GM23338 (cell line): ENCODE measurements around the gene AQP1. TPM values are rescaled to one million over a fixed set of nuclear protein-coding genes. Genes with fewer than 3 reads are reported as not detected.

Experiments used
- ATAC-seq: fragments of 200-7000 bp; cut with Tn5 transposase; 3 replicates; pipeline ENCODE4 v1.9.1; 2020
- DNase-seq: peaks from one replicate; pipeline ENCODE4 v3.0.0-alpha.2; 2015; ENCODE audit warnings: low spot score
- H2AFZ ChIP-seq: fragments of 200-600 bp; sonication (generic); 2 replicates; pipeline ENCODE4 v1.8.0; 2016; ENCODE audit warnings: antibody characterized with exemption, mild to moderate bottlenecking, moderate library complexity
- H3F3A ChIP-seq: fragments of 200-600 bp; sonication (generic); replicated peaks from 2 replicates; pipeline ENCODE4 v1.8.0; 2017; ENCODE audit warnings: antibody characterized with exemption, mixed run types, low read depth
- H3K27ac ChIP-seq: fragments of 200-600 bp; sonication (generic); 2 replicates; pipeline ENCODE4 v1.6.1; 2016; ENCODE audit warnings: low read depth
- H3K27me3 ChIP-seq: fragments of 200-600 bp; sonication (generic); 2 replicates; pipeline ENCODE4 v1.8.0; 2016; ENCODE audit warnings: mild to moderate bottlenecking, mixed run types, moderate library complexity; ENCODE audit not compliant: insufficient read depth
- H3K36me3 ChIP-seq: fragments of 200-600 bp; sonication (generic); 2 replicates; pipeline ENCODE4 v1.8.0; 2016; ENCODE audit warnings: mild to moderate bottlenecking; ENCODE audit not compliant: insufficient read depth
- H3K4me1 ChIP-seq: fragments of 200-600 bp; sonication (generic); 2 replicates; pipeline ENCODE4 v1.8.0; 2016; ENCODE audit warnings: mild to moderate bottlenecking, moderate library complexity; ENCODE audit not compliant: insufficient read depth
- H3K4me2 ChIP-seq: fragments of 200-600 bp; sonication (generic); 2 replicates; pipeline ENCODE4 v1.7.1; 2017; ENCODE audit warnings: mixed run types
- H3K4me3 ChIP-seq: fragments of 200-600 bp; sonication (generic); 2 replicates; pipeline ENCODE4 v1.6.1; 2016; ENCODE audit warnings: mixed run types
- H3K79me2 ChIP-seq: fragments of 200-600 bp; sonication (generic); replicated peaks from 2 replicates; pipeline ENCODE4 v1.8.0; 2017; ENCODE audit warnings: mild to moderate bottlenecking; ENCODE audit not compliant: insufficient read depth
- H3K9me2 ChIP-seq: fragments of 200-600 bp; sonication (generic); 2 replicates; pipeline ENCODE4 v1.8.0; 2017; ENCODE audit not compliant: insufficient read depth
- H4K20me1 ChIP-seq: fragments of 200-600 bp; sonication (generic); replicated peaks from 2 replicates; pipeline ENCODE4 v1.8.0; 2017; ENCODE audit warnings: mild to moderate bottlenecking; ENCODE audit not compliant: insufficient read depth
- H3K27ac Mint-ChIP-seq: 2 replicates; pipeline ENCODE4 v1.8.0; 2020; ENCODE audit warnings: inconsistent platforms, mild to moderate bottlenecking, moderate library complexity, mixed read lengths
- H3K27me3 Mint-ChIP-seq: 3 replicates; pipeline ENCODE4 v1.8.0; 2022; ENCODE audit warnings: low read depth, mild to moderate bottlenecking, moderate library complexity, mixed read lengths, inconsistent platforms; ENCODE audit not compliant: insufficient read depth, poor library complexity
- H3K36me3 Mint-ChIP-seq: 3 replicates; pipeline ENCODE4 v1.8.0; 2021; ENCODE audit warnings: low read depth, mild to moderate bottlenecking, inconsistent platforms, moderate library complexity, mixed read lengths
- H3K4me1 Mint-ChIP-seq: 3 replicates; pipeline ENCODE4 v1.8.0; 2020; ENCODE audit warnings: mild to moderate bottlenecking, inconsistent platforms, mixed read lengths
- H3K4me3 Mint-ChIP-seq: 3 replicates; pipeline ENCODE4 v1.8.0; 2021; ENCODE audit warnings: moderate library complexity, mild to moderate bottlenecking, inconsistent platforms, mixed read lengths
- H3K9me3 Mint-ChIP-seq: 3 replicates; pipeline ENCODE4 v1.8.0; 2020; ENCODE audit warnings: moderate library complexity, mild to moderate bottlenecking, inconsistent platforms, mixed read lengths
- CREB1 ChIP-seq: fragments of 250-450 bp; sonication (Bioruptor Pico); IDR thresholded peaks from 2 replicates; pipeline ENCODE4 v1.5.0; 2020; ENCODE audit warnings: low read depth, mild to moderate bottlenecking, moderate library complexity
- EZH2 ChIP-seq: fragments of 200-600 bp; sonication (generic); IDR thresholded peaks from one replicate; pipeline ENCODE4 v1.8.0; 2017; ENCODE audit warnings: antibody characterized with exemption, mild to moderate bottlenecking, low read depth; ENCODE audit not compliant: unreplicated experiment
- EZH2phosphoT487 ChIP-seq: fragments of 200-600 bp; sonication (generic); IDR thresholded peaks from one replicate; pipeline ENCODE4 v1.8.1; 2018; ENCODE audit warnings: antibody characterized with exemption; ENCODE audit not compliant: unreplicated experiment
- JUNB ChIP-seq: IDR thresholded peaks from one replicate; pipeline ENCODE4 v1.6.1; 2016; ENCODE audit warnings: antibody characterized with exemption; ENCODE audit not compliant: unreplicated experiment
- STAT1 ChIP-seq: IDR thresholded peaks from one replicate; pipeline ENCODE4 v1.6.1; 2016; ENCODE audit warnings: antibody characterized with exemption; ENCODE audit not compliant: unreplicated experiment
- ZNF114 ChIP-seq: fragments of 250-450 bp; sonication (Bioruptor Pico); IDR thresholded peaks from 2 replicates; pipeline ENCODE4 v1.5.0; 2020; ENCODE audit warnings: mild to moderate bottlenecking, moderate library complexity
- ZNF331 ChIP-seq: fragments of 250-450 bp; sonication (Bioruptor Pico); IDR thresholded peaks from 2 replicates; pipeline ENCODE4 v1.5.0; 2020; ENCODE audit warnings: low read depth, mild to moderate bottlenecking, moderate library complexity
- polyA plus RNA-seq: library from polyadenylated mRNA; unstranded; fragments of >200 nt; fragmentation: Nextera tagmentation; extraction: Ambion mirVana; gene quantifications from 2 replicates; pipeline ENCODE4 v1.2.1, GENCODE V29; 2016
- total RNA-seq: library from RNA; depleted of rRNA; stranded (reverse); fragments of >200 nt; shearing (Covaris generic); gene quantifications from 2 replicates; pipeline ENCODE4 v1.2.3, GENCODE V29; 2014
- TF ChIP-seq, protein P1 (sequence below): IDR thresholded peaks from one replicate; pipeline ENCODE4 v1.6.1; 2018; ENCODE audit warnings: antibody characterized with exemption; ENCODE audit not compliant: unreplicated experiment
- TF ChIP-seq, protein P2 (sequence below): IDR thresholded peaks from 2 replicates; pipeline ENCODE4 v1.6.1; 2016; ENCODE audit warnings: antibody characterized with exemption
- TF ChIP-seq, protein P3 (sequence below), 2 experiments: fragments of 200-600 bp in 1 of 2; sonication (generic) in 1 of 2; conservative IDR thresholded peaks; 2 replicates each; pipeline versions ENCODE4 v1.5.1 to v1.6.1; 2016 to 2017; ENCODE audit warnings: antibody characterized with exemption in 2 of 2, low read depth in 2 of 2, mild to moderate bottlenecking in 2 of 2, moderate library complexity in 1 of 2
- TF ChIP-seq, protein P4 (sequence below): fragments of 250-450 bp; sonication (Bioruptor Pico); IDR thresholded peaks from 2 replicates; pipeline ENCODE4 v1.5.0; 2020; ENCODE audit warnings: mild to moderate bottlenecking, moderate library complexity

AQP1 gene
- total and polyA plus RNA-seq, 2 experiments from 2014 or later, result 0.28 TPM; not detected in 1

DNA sequence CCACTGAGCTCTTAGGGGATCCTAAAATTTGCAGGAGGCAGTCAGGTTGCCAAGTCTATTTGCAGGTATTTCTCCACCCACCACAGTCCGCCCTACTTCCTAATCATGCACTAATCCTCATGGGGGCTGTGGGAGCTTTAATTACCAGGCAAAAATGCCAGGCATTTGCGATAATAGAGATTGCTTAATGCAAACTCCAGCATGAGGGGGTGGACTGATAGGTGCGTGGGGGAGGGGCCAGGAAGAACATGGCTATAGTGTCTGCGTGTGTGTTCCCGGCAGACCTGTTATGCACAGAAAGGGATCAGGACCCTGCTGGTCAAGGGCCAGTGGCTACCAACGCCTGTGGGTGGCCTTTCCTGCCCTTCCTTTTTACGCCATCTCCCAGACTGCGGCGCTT lies 15.6 kb upstream of the AQP1 start:
- Histone ChIP-seq H3K9me2 (no peaks in the 10 kb centered on the region), H2AFZ (no peak overlapping the region), H3K4me3 (no peak overlapping the region), H3K4me2 (no peak overlapping the region), H3K27me3 (no peaks in the 10 kb centered on the region), H3K4me1 (no peaks in the 10 kb centered on the region), H3K27ac (no peak overlapping the region), H3K36me3 (no peaks in the 10 kb centered on the region), H4K20me1 (no peaks in the 10 kb centered on the region), H3F3A (no peaks in the 10 kb centered on the region), H3K79me2 (no peaks in the 10 kb centered on the region)
- no peaks in the 10 kb centered on the region; the same call in 2 of the 3 replicates for H3K9me3 Mint-ChIP-seq
- no peaks in the 10 kb centered on the region for H3K36me3 Mint-ChIP-seq
- ATAC-seq (no peak), DNase-seq (no peak)
- peaks cover 5% of the 10 kb centered on the region for H3K27me3 Mint-ChIP-seq
- peaks cover 10% of the 10 kb centered on the region for H3K4me1 Mint-ChIP-seq
- H3K4me3 Mint-ChIP-seq, result no peak overlapping the region
- TF ChIP-seq, protein P1, sequence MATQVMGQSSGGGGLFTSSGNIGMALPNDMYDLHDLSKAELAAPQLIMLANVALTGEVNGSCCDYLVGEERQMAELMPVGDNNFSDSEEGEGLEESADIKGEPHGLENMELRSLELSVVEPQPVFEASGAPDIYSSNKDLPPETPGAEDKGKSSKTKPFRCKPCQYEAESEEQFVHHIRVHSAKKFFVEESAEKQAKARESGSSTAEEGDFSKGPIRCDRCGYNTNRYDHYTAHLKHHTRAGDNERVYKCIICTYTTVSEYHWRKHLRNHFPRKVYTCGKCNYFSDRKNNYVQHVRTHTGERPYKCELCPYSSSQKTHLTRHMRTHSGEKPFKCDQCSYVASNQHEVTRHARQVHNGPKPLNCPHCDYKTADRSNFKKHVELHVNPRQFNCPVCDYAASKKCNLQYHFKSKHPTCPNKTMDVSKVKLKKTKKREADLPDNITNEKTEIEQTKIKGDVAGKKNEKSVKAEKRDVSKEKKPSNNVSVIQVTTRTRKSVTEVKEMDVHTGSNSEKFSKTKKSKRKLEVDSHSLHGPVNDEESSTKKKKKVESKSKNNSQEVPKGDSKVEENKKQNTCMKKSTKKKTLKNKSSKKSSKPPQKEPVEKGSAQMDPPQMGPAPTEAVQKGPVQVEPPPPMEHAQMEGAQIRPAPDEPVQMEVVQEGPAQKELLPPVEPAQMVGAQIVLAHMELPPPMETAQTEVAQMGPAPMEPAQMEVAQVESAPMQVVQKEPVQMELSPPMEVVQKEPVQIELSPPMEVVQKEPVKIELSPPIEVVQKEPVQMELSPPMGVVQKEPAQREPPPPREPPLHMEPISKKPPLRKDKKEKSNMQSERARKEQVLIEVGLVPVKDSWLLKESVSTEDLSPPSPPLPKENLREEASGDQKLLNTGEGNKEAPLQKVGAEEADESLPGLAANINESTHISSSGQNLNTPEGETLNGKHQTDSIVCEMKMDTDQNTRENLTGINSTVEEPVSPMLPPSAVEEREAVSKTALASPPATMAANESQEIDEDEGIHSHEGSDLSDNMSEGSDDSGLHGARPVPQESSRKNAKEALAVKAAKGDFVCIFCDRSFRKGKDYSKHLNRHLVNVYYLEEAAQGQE, result no peak
- TF ChIP-seq, protein P2, sequence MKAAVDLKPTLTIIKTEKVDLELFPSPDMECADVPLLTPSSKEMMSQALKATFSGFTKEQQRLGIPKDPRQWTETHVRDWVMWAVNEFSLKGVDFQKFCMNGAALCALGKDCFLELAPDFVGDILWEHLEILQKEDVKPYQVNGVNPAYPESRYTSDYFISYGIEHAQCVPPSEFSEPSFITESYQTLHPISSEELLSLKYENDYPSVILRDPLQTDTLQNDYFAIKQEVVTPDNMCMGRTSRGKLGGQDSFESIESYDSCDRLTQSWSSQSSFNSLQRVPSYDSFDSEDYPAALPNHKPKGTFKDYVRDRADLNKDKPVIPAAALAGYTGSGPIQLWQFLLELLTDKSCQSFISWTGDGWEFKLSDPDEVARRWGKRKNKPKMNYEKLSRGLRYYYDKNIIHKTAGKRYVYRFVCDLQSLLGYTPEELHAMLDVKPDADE, result no peak
- TF ChIP-seq ZNF114 (CRISPR knock-in tag) (no peak), EZH2phosphoT487 (no peak), STAT1 (no peak), JUNB (no peak), ZNF331 (CRISPR knock-in tag) (no peak), EZH2 (no peak), CREB1 (CRISPR knock-in tag) (no peak)
- TF ChIP-seq, protein P3, sequence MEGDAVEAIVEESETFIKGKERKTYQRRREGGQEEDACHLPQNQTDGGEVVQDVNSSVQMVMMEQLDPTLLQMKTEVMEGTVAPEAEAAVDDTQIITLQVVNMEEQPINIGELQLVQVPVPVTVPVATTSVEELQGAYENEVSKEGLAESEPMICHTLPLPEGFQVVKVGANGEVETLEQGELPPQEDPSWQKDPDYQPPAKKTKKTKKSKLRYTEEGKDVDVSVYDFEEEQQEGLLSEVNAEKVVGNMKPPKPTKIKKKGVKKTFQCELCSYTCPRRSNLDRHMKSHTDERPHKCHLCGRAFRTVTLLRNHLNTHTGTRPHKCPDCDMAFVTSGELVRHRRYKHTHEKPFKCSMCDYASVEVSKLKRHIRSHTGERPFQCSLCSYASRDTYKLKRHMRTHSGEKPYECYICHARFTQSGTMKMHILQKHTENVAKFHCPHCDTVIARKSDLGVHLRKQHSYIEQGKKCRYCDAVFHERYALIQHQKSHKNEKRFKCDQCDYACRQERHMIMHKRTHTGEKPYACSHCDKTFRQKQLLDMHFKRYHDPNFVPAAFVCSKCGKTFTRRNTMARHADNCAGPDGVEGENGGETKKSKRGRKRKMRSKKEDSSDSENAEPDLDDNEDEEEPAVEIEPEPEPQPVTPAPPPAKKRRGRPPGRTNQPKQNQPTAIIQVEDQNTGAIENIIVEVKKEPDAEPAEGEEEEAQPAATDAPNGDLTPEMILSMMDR (conservative IDR thresholded peaks at IDR 0.05; ENCODE audit: low read depth in 2 of 2), result no peak
- TF ChIP-seq, protein P4, sequence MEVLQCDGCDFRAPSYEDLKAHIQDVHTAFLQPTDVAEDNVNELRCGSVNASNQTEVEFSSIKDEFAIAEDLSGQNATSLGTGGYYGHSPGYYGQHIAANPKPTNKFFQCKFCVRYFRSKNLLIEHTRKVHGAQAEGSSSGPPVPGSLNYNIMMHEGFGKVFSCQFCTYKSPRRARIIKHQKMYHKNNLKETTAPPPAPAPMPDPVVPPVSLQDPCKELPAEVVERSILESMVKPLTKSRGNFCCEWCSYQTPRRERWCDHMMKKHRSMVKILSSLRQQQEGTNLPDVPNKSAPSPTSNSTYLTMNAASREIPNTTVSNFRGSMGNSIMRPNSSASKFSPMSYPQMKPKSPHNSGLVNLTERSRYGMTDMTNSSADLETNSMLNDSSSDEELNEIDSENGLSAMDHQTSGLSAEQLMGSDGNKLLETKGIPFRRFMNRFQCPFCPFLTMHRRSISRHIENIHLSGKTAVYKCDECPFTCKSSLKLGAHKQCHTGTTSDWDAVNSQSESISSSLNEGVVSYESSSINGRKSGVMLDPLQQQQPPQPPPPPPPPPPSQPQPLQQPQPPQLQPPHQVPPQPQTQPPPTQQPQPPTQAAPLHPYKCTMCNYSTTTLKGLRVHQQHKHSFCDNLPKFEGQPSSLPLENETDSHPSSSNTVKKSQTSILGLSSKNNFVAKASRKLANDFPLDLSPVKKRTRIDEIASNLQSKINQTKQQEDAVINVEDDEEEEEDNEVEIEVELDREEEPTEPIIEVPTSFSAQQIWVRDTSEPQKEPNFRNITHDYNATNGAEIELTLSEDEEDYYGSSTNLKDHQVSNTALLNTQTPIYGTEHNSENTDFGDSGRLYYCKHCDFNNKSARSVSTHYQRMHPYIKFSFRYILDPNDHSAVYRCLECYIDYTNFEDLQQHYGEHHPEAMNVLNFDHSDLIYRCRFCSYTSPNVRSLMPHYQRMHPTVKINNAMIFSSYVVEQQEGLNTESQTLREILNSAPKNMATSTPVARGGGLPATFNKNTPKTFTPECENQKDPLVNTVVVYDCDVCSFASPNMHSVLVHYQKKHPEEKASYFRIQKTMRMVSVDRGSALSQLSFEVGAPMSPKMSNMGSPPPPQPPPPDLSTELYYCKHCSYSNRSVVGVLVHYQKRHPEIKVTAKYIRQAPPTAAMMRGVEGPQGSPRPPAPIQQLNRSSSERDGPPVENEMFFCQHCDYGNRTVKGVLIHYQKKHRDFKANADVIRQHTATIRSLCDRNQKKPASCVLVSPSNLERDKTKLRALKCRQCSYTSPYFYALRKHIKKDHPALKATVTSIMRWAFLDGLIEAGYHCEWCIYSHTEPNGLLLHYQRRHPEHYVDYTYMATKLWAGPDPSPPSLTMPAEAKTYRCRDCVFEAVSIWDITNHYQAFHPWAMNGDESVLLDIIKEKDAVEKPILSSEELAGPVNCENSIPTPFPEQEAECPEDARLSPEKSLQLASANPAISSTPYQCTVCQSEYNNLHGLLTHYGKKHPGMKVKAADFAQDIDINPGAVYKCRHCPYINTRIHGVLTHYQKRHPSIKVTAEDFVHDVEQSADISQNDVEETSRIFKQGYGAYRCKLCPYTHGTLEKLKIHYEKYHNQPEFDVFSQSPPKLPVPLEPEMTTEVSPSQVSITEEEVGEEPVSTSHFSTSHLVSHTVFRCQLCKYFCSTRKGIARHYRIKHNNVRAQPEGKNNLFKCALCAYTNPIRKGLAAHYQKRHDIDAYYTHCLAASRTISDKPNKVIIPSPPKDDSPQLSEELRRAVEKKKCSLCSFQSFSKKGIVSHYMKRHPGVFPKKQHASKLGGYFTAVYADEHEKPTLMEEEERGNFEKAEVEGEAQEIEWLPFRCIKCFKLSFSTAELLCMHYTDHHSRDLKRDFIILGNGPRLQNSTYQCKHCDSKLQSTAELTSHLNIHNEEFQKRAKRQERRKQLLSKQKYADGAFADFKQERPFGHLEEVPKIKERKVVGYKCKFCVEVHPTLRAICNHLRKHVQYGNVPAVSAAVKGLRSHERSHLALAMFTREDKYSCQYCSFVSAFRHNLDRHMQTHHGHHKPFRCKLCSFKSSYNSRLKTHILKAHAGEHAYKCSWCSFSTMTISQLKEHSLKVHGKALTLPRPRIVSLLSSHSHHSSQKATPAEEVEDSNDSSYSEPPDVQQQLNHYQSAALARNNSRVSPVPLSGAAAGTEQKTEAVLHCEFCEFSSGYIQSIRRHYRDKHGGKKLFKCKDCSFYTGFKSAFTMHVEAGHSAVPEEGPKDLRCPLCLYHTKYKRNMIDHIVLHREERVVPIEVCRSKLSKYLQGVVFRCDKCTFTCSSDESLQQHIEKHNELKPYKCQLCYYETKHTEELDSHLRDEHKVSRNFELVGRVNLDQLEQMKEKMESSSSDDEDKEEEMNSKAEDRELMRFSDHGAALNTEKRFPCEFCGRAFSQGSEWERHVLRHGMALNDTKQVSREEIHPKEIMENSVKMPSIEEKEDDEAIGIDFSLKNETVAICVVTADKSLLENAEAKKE (CRISPR knock-in tag), result no peak
- H3K27ac Mint-ChIP-seq, result no peak overlapping the region
